HepG2 (cell line): ENCODE measurements around the gene HCFC1R1. TPM values are rescaled to one million over a fixed set of nuclear protein-coding genes. Genes with fewer than 3 reads are reported as not detected.

Experiments
- CENPT ChIP-seq: sonication (generic); formaldehyde crosslinking; IDR thresholded peaks from 2 replicates; pipeline ENCODE4 v1.8.0; 2022; ENCODE audit warnings: low read depth, mild to moderate bottlenecking, moderate library complexity, missing genetic modification reagents
- HOXD1 ChIP-seq: sonication (generic); formaldehyde crosslinking; IDR thresholded peaks from 2 replicates; pipeline ENCODE4 v1.5.0; 2020; ENCODE audit warnings: missing genetic modification reagents
- KDM4B ChIP-seq: sonication (generic); formaldehyde crosslinking; IDR thresholded peaks from 2 replicates; pipeline ENCODE4 v1.4.0; 2020; ENCODE audit warnings: missing genetic modification reagents
- MAFG ChIP-seq: sonication (generic); formaldehyde crosslinking; IDR thresholded peaks from 2 replicates; pipeline ENCODE4 v1.5.1; 2020; ENCODE audit warnings: mild to moderate bottlenecking, missing genetic modification reagents
- MXD1 ChIP-seq: sonication (generic); formaldehyde crosslinking; IDR thresholded peaks from 2 replicates; pipeline ENCODE4 v1.4.0; 2020; ENCODE audit warnings: mild to moderate bottlenecking, missing genetic modification reagents
- NCOR1 ChIP-seq: fragments of 200-600 bp; sonication (generic); IDR thresholded peaks from 2 replicates; pipeline ENCODE4 v1.7.0; 2017; ENCODE audit warnings: antibody characterized with exemption, low read length, borderline replicate concordance
- PATZ1 ChIP-seq: sonication (generic); formaldehyde crosslinking; IDR thresholded peaks from 2 replicates; pipeline ENCODE4 v1.4.0; 2020; ENCODE audit warnings: missing genetic modification reagents
- THYN1 ChIP-seq: sonication (generic); formaldehyde crosslinking; IDR thresholded peaks from 2 replicates; pipeline ENCODE4 v1.8.1; 2023; ENCODE audit warnings: low read depth, mild to moderate bottlenecking, moderate library complexity, missing genetic modification reagents, borderline replicate concordance
- UBTF ChIP-seq: sonication (generic); formaldehyde crosslinking; IDR thresholded peaks from 2 replicates; pipeline ENCODE4 v1.4.0; 2020; ENCODE audit warnings: mild to moderate bottlenecking, missing genetic modification reagents
- ZBTB1 ChIP-seq: sonication (generic); formaldehyde crosslinking; IDR thresholded peaks from 2 replicates; pipeline ENCODE4 v1.4.0; 2020; ENCODE audit warnings: missing genetic modification reagents, borderline replicate concordance
- ZBTB38 ChIP-seq: sonication (generic); formaldehyde crosslinking; IDR thresholded peaks from 2 replicates; pipeline ENCODE4 v1.5.1; 2020; ENCODE audit warnings: mild to moderate bottlenecking, missing genetic modification reagents
- ZNF549 ChIP-seq: sonication (generic); formaldehyde crosslinking; IDR thresholded peaks from 2 replicates; pipeline ENCODE4 v1.5.0; 2020; ENCODE audit warnings: missing genetic modification reagents
- ZNF749 ChIP-seq: sonication (generic); formaldehyde crosslinking; IDR thresholded peaks from 2 replicates; pipeline ENCODE4 v1.8.0; 2022; ENCODE audit warnings: mild to moderate bottlenecking, missing genetic modification reagents, moderate library complexity, borderline replicate concordance
- polyA plus RNA-seq, 8 experiments: library from polyadenylated mRNA; depleted of rRNA in 3 of 8; stranded (reverse) in 7 of 8; unstranded in 1 of 8; fragments of >200 nt; fragmentation: Illumina TruSeq in 4 of 8; extraction: Trizol in 4 of 8; gene quantifications; 2 replicates each; pipeline versions ENCODE4 v1.2.1 to v1.2.3, GENCODE V29; 2011 to 2016; ENCODE audit warnings: low read depth in 4 of 8, missing spikeins in 1 of 8, mixed read lengths in 1 of 8; ENCODE audit not compliant: insufficient read depth in 1 of 8
- total RNA-seq, 5 experiments: library from RNA; depleted of rRNA; stranded (reverse); fragments of >200 nt; fragmentation: Illumina TruSeq; extraction: Trizol; gene quantifications; 2 replicates each; pipeline ENCODE4 v1.2.3, GENCODE V29; 2016; ENCODE audit warnings: low read depth in 1 of 5
- TF ChIP-seq, protein P1 (sequence below): sonication (generic); formaldehyde crosslinking; IDR thresholded peaks from 2 replicates; pipeline ENCODE4 v1.5.1; 2020; ENCODE audit warnings: mild to moderate bottlenecking, missing genetic modification reagents, moderate library complexity
- TF ChIP-seq, protein P2 (sequence below): sonication (generic); formaldehyde crosslinking; conservative IDR thresholded peaks from 2 replicates; pipeline ENCODE4 v1.8.1; 2023; ENCODE audit warnings: missing genetic modification reagents
- TF ChIP-seq, protein P3 (sequence below): sonication (generic); formaldehyde crosslinking; IDR thresholded peaks from 2 replicates; pipeline ENCODE4 v1.4.0; 2020; ENCODE audit warnings: missing genetic modification reagents

HCFC1R1 gene
- total and polyA plus RNA-seq, 2 of the 13 experiments (the other 11 are each of a cell fraction or from before 2014, with no cell fraction given) = 13.8 to 16.1 TPM

- TF ChIP-seq NCOR1 = peak; percentile 57; the same call in 1 of the 2 replicates
- no peak for TF ChIP-seq MXD1 (CRISPR knock-in tag)
- TF ChIP-seq ZNF549 (CRISPR knock-in tag) = no peak
- TF ChIP-seq, protein P1, sequence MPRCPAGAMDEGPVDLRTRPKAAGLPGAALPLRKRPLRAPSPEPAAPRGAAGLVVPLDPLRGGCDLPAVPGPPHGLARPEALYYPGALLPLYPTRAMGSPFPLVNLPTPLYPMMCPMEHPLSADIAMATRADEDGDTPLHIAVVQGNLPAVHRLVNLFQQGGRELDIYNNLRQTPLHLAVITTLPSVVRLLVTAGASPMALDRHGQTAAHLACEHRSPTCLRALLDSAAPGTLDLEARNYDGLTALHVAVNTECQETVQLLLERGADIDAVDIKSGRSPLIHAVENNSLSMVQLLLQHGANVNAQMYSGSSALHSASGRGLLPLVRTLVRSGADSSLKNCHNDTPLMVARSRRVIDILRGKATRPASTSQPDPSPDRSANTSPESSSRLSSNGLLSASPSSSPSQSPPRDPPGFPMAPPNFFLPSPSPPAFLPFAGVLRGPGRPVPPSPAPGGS (CRISPR knock-in tag) = peak; percentile 53; the same call in 1 of the 2 replicates
- TF ChIP-seq MAFG (CRISPR knock-in tag) = no peak
- TF ChIP-seq HOXD1 (CRISPR knock-in tag) = peak; percentile 72
- TF ChIP-seq UBTF = peak; percentile 82
- no peak for TF ChIP-seq CENPT (CRISPR knock-in tag)
- peak; percentile 36; the same call in 1 of the 2 replicates for TF ChIP-seq ZNF749 (CRISPR knock-in tag)
- peak; percentile 99 for TF ChIP-seq PATZ1 (CRISPR knock-in tag)
- no peak; the same call in 1 of the 2 replicates for TF ChIP-seq KDM4B (CRISPR knock-in tag)
- TF ChIP-seq ZBTB1 (CRISPR knock-in tag) = no peak
- TF ChIP-seq, protein P2, sequence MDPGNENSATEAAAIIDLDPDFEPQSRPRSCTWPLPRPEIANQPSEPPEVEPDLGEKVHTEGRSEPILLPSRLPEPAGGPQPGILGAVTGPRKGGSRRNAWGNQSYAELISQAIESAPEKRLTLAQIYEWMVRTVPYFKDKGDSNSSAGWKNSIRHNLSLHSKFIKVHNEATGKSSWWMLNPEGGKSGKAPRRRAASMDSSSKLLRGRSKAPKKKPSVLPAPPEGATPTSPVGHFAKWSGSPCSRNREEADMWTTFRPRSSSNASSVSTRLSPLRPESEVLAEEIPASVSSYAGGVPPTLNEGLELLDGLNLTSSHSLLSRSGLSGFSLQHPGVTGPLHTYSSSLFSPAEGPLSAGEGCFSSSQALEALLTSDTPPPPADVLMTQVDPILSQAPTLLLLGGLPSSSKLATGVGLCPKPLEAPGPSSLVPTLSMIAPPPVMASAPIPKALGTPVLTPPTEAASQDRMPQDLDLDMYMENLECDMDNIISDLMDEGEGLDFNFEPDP (CRISPR knock-in tag) = no peak
- peak; percentile 20; the same call in 1 of the 2 replicates for TF ChIP-seq ZBTB38 (CRISPR knock-in tag)
- TF ChIP-seq, protein P3, sequence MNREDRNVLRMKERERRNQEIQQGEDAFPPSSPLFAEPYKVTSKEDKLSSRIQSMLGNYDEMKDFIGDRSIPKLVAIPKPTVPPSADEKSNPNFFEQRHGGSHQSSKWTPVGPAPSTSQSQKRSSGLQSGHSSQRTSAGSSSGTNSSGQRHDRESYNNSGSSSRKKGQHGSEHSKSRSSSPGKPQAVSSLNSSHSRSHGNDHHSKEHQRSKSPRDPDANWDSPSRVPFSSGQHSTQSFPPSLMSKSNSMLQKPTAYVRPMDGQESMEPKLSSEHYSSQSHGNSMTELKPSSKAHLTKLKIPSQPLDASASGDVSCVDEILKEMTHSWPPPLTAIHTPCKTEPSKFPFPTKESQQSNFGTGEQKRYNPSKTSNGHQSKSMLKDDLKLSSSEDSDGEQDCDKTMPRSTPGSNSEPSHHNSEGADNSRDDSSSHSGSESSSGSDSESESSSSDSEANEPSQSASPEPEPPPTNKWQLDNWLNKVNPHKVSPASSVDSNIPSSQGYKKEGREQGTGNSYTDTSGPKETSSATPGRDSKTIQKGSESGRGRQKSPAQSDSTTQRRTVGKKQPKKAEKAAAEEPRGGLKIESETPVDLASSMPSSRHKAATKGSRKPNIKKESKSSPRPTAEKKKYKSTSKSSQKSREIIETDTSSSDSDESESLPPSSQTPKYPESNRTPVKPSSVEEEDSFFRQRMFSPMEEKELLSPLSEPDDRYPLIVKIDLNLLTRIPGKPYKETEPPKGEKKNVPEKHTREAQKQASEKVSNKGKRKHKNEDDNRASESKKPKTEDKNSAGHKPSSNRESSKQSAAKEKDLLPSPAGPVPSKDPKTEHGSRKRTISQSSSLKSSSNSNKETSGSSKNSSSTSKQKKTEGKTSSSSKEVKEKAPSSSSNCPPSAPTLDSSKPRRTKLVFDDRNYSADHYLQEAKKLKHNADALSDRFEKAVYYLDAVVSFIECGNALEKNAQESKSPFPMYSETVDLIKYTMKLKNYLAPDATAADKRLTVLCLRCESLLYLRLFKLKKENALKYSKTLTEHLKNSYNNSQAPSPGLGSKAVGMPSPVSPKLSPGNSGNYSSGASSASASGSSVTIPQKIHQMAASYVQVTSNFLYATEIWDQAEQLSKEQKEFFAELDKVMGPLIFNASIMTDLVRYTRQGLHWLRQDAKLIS (CRISPR knock-in tag) = peak; percentile 46; the same call in 1 of the 2 replicates
- TF ChIP-seq THYN1 (CRISPR knock-in tag) = no peak
Measured at GRCh38 chr16:3020604-3021448, 2.9 kb downstream of the HCFC1R1 start (continued).
